Measurements from ENCODE around the gene CCDC102A.

Gene CCDC102A

DNA sequence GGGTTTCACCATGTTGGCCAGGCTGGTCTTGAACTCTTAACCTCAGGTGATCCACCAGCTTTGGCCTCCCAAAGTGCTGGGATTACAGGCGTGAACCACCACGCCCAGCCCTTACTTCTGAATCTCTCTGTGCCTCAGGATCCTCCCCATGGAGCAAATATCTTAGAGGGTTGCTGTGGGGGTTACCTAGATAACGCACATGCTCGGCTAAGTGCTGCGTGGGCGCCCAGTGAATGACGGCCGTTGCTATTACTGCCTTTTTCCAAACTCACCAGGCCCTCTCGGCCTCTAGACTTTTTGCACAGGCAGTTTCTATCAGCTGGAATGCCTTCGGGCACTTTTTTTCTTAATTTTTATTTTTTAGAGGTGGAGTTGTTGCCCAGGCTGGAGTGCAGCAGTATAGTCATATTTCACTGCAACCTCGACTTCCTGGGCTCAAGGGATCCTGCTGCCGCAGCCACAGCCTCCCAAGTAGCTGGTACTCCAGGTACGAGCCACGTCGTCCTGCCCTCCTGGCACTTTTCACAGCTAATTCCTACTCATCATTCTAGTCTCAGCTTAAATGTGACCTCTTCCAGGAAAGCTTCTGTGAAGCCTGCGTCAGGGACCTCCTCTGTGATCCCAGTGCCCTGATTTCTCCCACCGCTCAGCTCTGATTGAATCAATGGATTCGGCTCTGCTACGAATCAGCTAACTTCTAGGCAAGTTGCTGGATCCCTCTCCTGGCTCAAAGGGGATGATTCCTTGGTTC lies 8.6 kb downstream of the CCDC102A start:
- no peak for DNase-seq (ENCODE audit: low read depth)
- TF ChIP-seq, protein P1, sequence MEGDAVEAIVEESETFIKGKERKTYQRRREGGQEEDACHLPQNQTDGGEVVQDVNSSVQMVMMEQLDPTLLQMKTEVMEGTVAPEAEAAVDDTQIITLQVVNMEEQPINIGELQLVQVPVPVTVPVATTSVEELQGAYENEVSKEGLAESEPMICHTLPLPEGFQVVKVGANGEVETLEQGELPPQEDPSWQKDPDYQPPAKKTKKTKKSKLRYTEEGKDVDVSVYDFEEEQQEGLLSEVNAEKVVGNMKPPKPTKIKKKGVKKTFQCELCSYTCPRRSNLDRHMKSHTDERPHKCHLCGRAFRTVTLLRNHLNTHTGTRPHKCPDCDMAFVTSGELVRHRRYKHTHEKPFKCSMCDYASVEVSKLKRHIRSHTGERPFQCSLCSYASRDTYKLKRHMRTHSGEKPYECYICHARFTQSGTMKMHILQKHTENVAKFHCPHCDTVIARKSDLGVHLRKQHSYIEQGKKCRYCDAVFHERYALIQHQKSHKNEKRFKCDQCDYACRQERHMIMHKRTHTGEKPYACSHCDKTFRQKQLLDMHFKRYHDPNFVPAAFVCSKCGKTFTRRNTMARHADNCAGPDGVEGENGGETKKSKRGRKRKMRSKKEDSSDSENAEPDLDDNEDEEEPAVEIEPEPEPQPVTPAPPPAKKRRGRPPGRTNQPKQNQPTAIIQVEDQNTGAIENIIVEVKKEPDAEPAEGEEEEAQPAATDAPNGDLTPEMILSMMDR (IDR thresholded peaks at IDR 0.05; ENCODE audit: low read length, missing control alignments) = no peak

DNA sequence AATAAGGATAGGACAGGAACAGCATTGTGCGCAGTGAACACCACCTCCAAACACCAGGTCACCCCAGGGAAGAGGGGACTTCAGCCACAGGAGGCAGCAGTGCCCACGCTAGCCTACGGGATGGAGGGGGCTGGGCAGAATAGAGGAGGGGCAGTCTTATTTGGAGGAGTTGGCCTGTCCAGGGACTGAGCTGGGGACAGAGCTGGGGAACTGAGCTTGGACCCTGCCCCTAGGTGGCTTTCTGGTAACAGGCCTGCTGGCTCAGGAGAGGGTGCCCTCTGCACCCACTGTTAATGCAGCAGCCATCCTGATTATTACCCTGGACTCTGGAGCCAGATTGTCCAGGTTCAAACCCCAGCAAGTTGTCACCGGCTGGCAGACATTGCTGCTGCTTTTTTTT lies 9.3 kb downstream of the CCDC102A start:
- no peak overlapping the region for H3K4me3 ChIP-seq (replicated peaks; ENCODE audit: low read depth, low read length)
- DNase-seq (ENCODE audit: low read depth) = no peak
- TF ChIP-seq, protein P1 (IDR thresholded peaks at IDR 0.05; ENCODE audit: low read length, missing control alignments) = no peak

More for the DNA sequence above, 8.6 kb downstream of the CCDC102A start:
- H3K4me3 ChIP-seq (replicated peaks; ENCODE audit: low read depth, low read length) = no peak overlapping the region

DNA sequence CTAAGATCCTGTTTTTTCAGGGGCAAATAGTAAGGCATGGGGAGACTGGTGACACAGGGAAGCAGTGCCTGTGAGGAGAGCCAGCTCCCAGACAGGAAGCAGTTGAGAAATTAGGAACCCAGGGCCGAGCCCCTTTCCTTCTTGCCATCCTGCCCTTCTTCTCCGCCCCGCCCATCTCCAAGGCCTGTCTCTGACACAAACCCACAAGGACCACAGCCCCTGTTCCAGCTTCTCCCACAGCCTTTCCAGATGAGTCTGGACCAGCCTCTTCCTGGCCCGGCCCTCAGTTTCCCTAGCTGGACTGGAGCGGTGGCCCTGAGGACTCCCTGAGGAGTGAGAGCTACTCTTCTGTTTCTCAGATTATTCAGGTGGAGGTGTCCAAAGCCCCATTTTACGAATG lies 9.9 kb downstream of the CCDC102A start:
- DNase-seq (ENCODE audit: low read depth) = no peak
- TF ChIP-seq, protein P1 (IDR thresholded peaks at IDR 0.05; ENCODE audit: low read length, missing control alignments) = no peak
- no peak overlapping the region for H3K4me3 ChIP-seq (replicated peaks; ENCODE audit: low read depth, low read length)

DNA sequence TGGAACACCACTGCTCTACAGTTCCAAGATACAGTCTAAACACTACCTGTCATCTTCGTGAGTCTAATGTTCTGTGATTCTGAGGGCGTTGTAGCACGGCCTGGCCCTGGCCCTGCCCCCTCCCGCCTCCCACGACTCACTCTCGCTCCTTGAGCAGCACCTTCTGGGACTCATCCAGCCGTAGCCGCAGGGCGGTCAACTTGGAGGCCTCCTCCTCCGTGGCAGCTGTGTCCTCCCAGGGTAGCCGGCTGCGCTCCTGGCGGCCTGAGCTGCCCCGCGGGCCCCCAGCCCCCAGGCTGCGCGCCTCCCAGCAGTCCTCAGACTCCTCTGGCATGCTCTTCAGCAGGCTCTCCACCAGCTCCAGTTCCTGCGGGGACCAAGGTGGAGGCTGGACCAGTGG lies 10.6 kb downstream of the CCDC102A start:
- no peak overlapping the region for H3K4me3 ChIP-seq (replicated peaks; ENCODE audit: low read depth, low read length)
- TF ChIP-seq, protein P1 (IDR thresholded peaks at IDR 0.05; ENCODE audit: low read length, missing control alignments) = no peak
- DNase-seq (ENCODE audit: low read depth) = no peak

DNA sequence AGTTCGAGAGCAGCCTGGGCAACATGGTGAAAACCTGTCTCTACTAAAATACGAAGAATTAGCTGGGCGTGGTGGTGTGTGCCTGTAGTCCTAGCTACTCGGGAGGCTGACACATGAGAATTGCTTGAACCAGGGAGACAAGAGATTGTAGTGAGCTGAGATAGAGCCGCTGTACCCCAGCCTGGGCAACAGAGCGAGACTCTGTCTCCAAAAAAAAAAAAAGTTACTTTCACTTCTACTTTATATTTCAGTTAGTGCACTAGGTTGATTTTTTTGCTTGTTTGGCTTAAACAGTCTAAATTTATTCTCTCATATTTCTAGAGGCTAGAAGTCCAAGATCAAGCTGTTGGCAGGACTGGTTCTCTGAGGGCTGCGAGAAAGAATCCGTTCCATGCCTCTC lies 13.4 kb downstream of the CCDC102A start:
- TF ChIP-seq, protein P1 (IDR thresholded peaks at IDR 0.05; ENCODE audit: low read length, missing control alignments) = no peak
- no peak overlapping the region for H3K4me3 ChIP-seq (replicated peaks; ENCODE audit: low read depth, low read length)
- no peak for DNase-seq (ENCODE audit: low read depth)

DNA sequence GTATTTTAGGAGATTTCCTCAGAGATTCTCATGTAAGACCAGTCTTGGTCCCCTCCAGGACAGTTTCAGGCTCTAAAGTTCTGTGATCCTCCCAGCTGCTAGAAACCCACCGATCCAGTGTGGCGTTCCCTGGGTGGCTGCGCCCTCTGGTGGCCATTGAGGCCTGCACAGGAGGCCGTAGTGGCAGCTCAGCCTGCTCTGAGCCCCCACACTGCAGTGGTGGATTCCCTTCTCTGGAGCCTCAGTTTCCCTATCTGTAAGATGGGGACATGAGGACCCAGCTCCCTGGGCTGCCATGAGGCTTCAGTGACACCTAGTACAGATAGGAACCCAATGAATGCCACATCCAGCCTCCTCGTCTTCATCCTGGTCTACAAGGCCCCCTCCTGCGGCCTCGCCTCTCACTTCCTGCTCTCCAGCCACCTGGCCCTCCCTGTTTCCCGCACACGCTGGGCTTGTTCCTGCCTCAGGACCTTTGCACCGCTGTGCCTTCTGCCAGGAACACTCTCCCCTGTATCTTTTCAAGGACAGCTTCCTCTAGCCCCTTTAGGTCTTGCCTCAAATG lies 16.5 kb downstream of the CCDC102A start:
- peak; percentile 75 for DNase-seq (ENCODE audit: low read depth)
- no peak overlapping the region for H3K4me3 ChIP-seq (replicated peaks; ENCODE audit: low read depth, low read length)
- TF ChIP-seq, protein P1 (IDR thresholded peaks at IDR 0.05; ENCODE audit: low read length, missing control alignments) = no peak

DNA sequence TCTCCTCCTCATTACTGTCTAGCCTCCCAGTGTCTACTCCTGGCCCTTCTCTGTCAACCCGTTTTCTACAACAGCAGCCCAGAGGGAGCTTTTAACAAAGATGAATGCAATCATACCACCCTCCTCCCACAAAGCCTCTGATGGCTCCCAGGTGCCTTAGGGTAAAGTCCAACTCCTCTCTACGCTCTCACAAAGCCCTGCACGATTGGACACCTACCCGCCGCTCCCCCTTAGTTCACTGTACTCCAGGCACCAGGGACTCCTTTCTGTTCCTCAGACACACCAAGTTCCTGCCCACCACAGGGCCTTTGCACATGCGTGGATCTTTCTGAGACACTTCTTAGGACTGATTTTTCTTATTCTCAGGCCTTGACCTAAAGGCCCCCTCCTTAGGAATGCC lies 17.4 kb downstream of the CCDC102A start:
- TF ChIP-seq, protein P1 (IDR thresholded peaks at IDR 0.05; ENCODE audit: low read length, missing control alignments) = no peak
- DNase-seq (ENCODE audit: low read depth) = no peak

More for the DNA sequence above, 17.4 kb downstream of the CCDC102A start:
- H3K4me3 ChIP-seq (replicated peaks; ENCODE audit: low read depth, low read length) = no peak overlapping the region
